Esophagus muscularis mucosa (tissue), 4 donors: ENCODE measurements around the gene PHLDB1. TPM values are rescaled to one million over a fixed set of nuclear protein-coding genes. Genes with fewer than 3 reads are reported as not detected.

Experiments
- DNase-seq: peaks from one replicate; pipeline ENCODE4 v3.0.0-alpha.2; 2017; ENCODE audit errors: extremely low spot score
- H3K27ac ChIP-seq, 4 donors: fragments of 200-600 bp; sonication (generic); replicated peaks in 1 of 4; 1 replicate in 3 of 4; 2 replicates in 1 of 4; pipeline ENCODE4 v1.5.1; 2016 to 2019; ENCODE audit warnings: mild to moderate bottlenecking in 1 of 4
- H3K27me3 ChIP-seq, 4 donors: fragments of 200-600 bp; sonication (generic); one replicate each; pipeline versions ENCODE4 v1.5.1 to v1.6.0; 2016 to 2019
- H3K36me3 ChIP-seq, 4 donors: fragments of 200-600 bp; sonication (generic); one replicate each; pipeline ENCODE4 v1.5.1; 2016 to 2019
- H3K4me1 ChIP-seq, 4 donors: fragments of 200-600 bp; sonication (generic); one replicate each; pipeline ENCODE4 v1.5.1; 2016 to 2019
- H3K4me3 ChIP-seq, 4 donors: fragments of 200-600 bp; sonication (generic); 1 replicate in 2 of 4; 2 replicates in 2 of 4; pipeline ENCODE4 v1.5.1; 2016 to 2019; ENCODE audit warnings: mild to moderate bottlenecking in 4 of 4, moderate library complexity in 1 of 4
- H3K9me3 ChIP-seq, 4 donors: fragments of 200-600 bp; sonication (generic); 1 replicate in 3 of 4; 2 replicates in 1 of 4; pipeline ENCODE4 v1.5.1; 2016 to 2019
- EP300 ChIP-seq: sonication (generic); formaldehyde crosslinking; IDR thresholded peaks from one replicate; pipeline ENCODE4 v1.6.1; 2017; ENCODE audit warnings: antibody characterized with exemption
- POLR2A ChIP-seq: fragments of 450-650 bp; IDR thresholded peaks from one replicate; pipeline ENCODE4 v1.6.1; 2017; ENCODE audit warnings: antibody characterized with exemption, moderate library complexity, mild to moderate bottlenecking, low read depth
- POLR2AphosphoS5 ChIP-seq, 2 donors: sonication (generic); formaldehyde crosslinking; IDR thresholded peaks; one replicate each; pipeline ENCODE4 v1.6.1; 2017; ENCODE audit warnings: antibody characterized with exemption in 2 of 2
- WGBS: methylation state at CpG from one replicate; pipeline ENCODE4 v1.1.5; 2018; 5-methylcytosine and 5-hydroxymethylcytosine counted together
- intact Hi-C: fragments of 100-400 bp; cut with DNase I; formaldehyde crosslinking; loops from one replicate; pipeline ENCODE4 v1.15.1; 2023
- total RNA-seq, 4 donors: library from RNA; depleted of rRNA; stranded (reverse); fragments of >200 nt; gene quantifications; one replicate each; pipeline versions ENCODE4 v1.1.0 to v1.2.1, GENCODE V29; 2016
- TF ChIP-seq, protein P1 (sequence below), 3 experiments: fragments of 200-600 bp in 2 of 3; fragments of 450-650 bp in 1 of 3; sonication (generic) in 2 of 3; IDR thresholded peaks; one replicate each; pipeline ENCODE4 v1.5.1; 2017 to 2019; ENCODE audit warnings: antibody characterized with exemption in 3 of 3, mild to moderate bottlenecking in 2 of 3, moderate library complexity in 1 of 3

PHLDB1 gene
- total RNA-seq, 4 donors from 2014 or later: 62.6 to 92.2 (median 78.9) TPM

DNA sequence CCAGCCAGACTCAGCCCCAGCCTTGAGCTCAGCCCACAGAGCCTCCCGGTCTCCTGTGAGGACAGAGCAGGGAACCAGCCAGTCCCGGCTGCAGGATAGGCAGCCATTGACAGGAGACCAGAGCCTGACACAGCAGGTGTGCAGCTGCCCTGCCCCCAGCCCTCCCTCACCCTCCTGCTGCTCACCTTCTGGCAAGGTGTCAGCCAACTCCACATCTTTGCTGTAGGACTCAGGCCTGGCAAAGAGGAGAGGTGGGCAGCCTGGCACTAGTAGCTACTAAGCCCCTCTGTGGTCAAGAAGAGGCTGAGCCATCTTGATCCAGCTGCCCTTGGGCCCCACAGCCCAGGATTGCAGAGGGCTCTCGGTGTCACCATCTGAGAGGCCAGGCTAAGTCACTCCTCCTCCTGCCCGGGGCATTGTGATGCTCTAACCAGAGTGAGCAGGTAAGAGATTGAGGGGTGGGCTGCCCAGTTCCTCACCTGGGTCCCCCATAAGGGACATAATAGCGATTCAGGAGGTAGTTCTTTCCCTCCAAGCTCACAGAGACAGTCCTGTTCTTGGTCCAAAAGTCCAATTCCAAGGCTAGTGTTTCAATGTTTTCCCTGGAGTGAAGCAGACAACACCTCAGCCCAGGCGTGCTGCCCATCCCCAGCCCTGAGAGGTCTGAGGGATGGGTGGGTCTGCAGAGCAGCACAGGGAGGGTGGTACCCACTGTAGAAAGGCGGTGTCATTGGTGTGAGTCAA lies 53.4 kb downstream of the PHLDB1 start:
- intact Hi-C loops: no loop called here
- no peak for DNase-seq
- 80% methylated on average over 2 of the region's 7 CpGs for WGBS
- no peak for TF ChIP-seq POLR2AphosphoS5 (IDR thresholded peaks at IDR 0.05)
- peaks cover 5 to 22% (median 20%) of the 10 kb centered on the region in 4 donors for H3K36me3 ChIP-seq
- no peak overlapping the region for H3K4me3 ChIP-seq
- peaks cover 10 to 23% (median 18%) of the 10 kb centered on the region in 4 donors for H3K4me1 ChIP-seq
- H3K9me3 ChIP-seq: no peaks in the 10 kb centered on the region
- H3K27me3 ChIP-seq: peaks cover 0 to 12% (median 0%) of the 10 kb centered on the region in 4 donors
- H3K27ac ChIP-seq: no peak overlapping the region

DNA sequence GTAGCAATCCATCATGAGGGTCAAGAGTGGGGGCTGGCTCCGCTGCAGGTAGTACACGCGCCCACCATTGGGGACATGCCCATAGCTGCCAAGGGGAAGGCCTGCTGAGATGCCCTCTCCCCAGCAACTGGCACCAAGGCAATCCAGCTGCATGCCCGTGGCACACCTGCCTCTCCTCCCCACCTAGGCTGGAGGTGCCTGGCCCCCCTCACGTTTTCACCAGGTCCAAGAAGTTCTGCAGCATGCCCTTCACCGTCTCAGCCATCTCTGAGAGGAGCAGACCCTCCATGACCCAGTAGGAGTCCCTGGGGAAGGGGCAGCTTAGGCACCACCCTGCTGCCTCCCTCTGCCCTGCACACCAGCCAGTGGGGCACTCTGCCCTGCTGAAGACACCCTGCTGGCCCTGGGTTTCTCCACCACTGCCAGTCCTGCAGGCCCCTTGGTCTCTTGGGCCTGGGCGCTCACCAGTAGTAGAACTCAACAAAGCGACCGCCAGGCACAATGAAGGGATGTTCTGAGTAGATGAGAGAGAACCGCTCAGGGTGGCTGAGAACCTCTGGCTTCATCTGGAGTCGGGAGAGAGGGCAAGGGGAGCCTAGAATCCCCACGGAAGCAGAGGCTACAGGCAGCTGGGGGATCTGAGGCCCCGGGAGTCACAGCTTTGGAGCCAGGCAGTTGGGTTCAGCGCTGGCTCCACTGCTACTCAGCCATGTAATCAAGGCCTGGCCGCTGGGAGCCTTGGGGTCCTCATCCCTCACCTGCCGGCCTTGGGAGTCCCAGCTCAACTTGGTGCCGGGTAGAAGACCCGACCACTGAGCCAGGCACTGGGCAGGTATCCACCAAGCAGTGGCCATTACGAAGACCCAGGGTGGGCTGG lies 54.2 kb downstream of the PHLDB1 start:
- intact Hi-C loops: no loop called here
- Histone ChIP-seq H3K36me3 (peaks cover 4 to 14% (median 12%) of the 10 kb centered on the region in 4 donors), H3K27ac (no peak overlapping the region), H3K4me3 (no peak overlapping the region), H3K27me3 (peaks cover 0 to 12% (median 0%) of the 10 kb centered on the region in 4 donors), H3K9me3 (no peaks in the 10 kb centered on the region), H3K4me1 (peaks cover 10 to 23% (median 18%) of the 10 kb centered on the region in 4 donors)
- TF ChIP-seq POLR2A (no peak), POLR2AphosphoS5 (IDR thresholded peaks at IDR 0.05) (no peak), EP300 (no peak)
- TF ChIP-seq, protein P1, sequence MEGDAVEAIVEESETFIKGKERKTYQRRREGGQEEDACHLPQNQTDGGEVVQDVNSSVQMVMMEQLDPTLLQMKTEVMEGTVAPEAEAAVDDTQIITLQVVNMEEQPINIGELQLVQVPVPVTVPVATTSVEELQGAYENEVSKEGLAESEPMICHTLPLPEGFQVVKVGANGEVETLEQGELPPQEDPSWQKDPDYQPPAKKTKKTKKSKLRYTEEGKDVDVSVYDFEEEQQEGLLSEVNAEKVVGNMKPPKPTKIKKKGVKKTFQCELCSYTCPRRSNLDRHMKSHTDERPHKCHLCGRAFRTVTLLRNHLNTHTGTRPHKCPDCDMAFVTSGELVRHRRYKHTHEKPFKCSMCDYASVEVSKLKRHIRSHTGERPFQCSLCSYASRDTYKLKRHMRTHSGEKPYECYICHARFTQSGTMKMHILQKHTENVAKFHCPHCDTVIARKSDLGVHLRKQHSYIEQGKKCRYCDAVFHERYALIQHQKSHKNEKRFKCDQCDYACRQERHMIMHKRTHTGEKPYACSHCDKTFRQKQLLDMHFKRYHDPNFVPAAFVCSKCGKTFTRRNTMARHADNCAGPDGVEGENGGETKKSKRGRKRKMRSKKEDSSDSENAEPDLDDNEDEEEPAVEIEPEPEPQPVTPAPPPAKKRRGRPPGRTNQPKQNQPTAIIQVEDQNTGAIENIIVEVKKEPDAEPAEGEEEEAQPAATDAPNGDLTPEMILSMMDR (IDR thresholded peaks at IDR 0.05): no peak
- 87% methylated on average over 10 of the region's 19 CpGs for WGBS
- no peak for DNase-seq

DNA sequence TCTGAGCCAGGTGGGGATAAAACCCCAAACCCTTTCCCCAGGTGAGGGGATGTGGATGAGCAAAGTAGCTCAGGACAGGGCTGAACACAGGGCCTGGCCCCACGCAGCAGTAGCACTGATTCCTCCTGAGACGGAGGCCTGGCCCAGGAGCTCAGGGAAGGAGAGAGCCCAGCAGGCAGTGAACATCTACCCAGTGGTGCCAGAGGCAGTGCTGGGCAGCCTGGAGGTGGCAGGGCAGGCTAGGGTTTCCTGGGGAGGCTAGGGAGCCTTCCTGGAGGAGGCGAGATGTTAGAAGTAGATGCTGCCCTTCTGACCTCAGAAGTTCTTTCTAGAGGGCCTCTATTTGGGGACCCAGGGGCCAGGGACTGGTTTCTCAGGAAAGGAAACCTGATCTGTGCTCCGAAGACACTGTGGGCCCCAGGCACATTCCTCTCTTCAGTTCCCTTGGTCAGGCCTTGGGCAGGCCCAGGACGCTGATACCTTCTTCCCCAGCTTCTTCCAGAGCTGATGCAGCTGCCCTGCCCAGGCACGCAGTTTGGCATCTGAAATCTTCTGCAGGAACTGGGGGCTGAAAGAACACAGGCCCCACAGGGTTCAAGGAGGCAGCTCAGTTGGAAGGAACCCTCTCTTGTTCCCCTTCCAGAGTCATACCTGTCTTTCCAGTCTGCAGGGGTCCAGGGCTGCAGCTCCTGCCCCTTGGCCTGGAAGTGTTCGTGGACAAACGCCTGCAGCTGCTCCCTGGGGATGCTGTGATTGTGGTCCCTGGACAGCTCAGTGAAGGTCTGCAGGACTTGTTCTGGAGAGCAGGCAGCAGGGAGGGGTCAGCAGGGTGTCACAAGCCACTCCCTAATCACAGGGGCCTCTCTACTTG lies 55.2 kb downstream of the PHLDB1 start:
- no peak for TF ChIP-seq EP300
- TF ChIP-seq, protein P1 (IDR thresholded peaks at IDR 0.05): no peak
- TF ChIP-seq POLR2AphosphoS5 (IDR thresholded peaks at IDR 0.05): no peak
- no peak for TF ChIP-seq POLR2A
- DNase-seq: no peak
- Histone ChIP-seq H3K36me3 (peaks cover 0 to 4% (median 3%) of the 10 kb centered on the region in 4 donors), H3K27ac (no peak overlapping the region), H3K4me1 (peaks cover 10 to 23% (median 18%) of the 10 kb centered on the region in 4 donors), H3K4me3 (no peak overlapping the region), H3K9me3 (no peaks in the 10 kb centered on the region), H3K27me3 (peaks cover 0 to 12% (median 0%) of the 10 kb centered on the region in 4 donors)
- intact Hi-C loops: no loop called here
- 86% methylated on average over 8 of the region's 8 CpGs for WGBS

DNA sequence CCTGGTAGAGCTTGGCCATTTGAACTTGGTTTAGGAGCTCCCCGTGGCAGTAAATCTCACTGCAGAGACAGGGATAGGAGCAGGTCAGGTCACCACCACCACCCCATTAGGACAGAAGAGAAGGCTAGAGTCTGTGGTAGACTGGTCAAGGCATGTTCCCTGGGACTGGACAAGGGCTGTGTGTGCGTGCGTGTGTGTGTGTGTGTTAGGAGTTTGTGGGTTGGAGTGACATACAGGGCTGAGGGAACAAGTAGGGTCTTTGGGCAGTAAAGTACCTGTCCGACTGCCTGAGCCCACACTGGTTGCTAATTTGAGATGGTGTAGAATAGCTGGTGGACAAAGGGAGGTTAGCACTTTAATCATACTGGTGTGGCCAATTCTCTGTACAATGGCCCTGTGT lies 56.0 kb downstream of the PHLDB1 start:
- Histone ChIP-seq H3K36me3 (no peaks in the 10 kb centered on the region), H3K27ac (no peak overlapping the region), H3K9me3 (no peaks in the 10 kb centered on the region), H3K4me3 (no peak overlapping the region), H3K4me1 (peaks cover 10 to 23% (median 17%) of the 10 kb centered on the region in 4 donors), H3K27me3 (peaks cover 0 to 12% (median 0%) of the 10 kb centered on the region in 4 donors)
- intact Hi-C loops: no loop called here
- no peak for DNase-seq
- TF ChIP-seq POLR2A: no peak
- TF ChIP-seq POLR2AphosphoS5 (IDR thresholded peaks at IDR 0.05): no peak
- TF ChIP-seq, protein P1 (IDR thresholded peaks at IDR 0.05): no peak
- no peak for TF ChIP-seq EP300
- WGBS: 88% methylated on average over 4 of the region's 4 CpGs
